ENCODE measurements around the gene CHN1.

CHN1 gene

DNA sequence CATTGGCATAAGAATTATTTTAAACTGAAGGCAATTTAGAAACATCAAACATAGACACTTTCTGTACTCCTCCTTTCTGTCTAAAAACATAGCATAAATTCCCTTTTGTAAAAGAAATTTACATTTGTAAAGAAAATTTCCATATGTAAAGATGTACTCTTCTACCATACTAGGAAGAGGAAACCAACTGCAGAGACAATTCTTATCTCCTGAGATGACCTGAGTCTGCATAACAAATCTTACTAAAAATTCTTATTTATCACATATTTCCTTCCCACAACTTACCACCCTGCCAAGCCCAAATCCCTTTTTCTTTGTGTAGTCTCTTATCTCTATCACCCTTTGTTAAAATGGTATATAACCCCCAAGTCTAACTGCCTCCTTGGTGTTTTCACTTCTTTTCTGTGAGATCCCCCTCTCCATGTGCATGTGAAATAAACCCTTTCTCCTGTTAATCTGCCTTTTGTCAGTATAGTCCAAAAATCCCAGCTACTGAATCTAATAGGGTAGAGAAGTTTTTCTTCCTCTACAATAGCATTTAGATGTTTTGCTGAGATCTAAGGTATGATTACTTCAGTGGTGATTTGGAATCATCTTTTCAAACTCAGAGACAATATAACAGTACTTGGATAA lies 81.0 kb downstream of the CHN1 start:
- DNase-seq (ENCODE audit: low spot score), result no peak

DNA sequence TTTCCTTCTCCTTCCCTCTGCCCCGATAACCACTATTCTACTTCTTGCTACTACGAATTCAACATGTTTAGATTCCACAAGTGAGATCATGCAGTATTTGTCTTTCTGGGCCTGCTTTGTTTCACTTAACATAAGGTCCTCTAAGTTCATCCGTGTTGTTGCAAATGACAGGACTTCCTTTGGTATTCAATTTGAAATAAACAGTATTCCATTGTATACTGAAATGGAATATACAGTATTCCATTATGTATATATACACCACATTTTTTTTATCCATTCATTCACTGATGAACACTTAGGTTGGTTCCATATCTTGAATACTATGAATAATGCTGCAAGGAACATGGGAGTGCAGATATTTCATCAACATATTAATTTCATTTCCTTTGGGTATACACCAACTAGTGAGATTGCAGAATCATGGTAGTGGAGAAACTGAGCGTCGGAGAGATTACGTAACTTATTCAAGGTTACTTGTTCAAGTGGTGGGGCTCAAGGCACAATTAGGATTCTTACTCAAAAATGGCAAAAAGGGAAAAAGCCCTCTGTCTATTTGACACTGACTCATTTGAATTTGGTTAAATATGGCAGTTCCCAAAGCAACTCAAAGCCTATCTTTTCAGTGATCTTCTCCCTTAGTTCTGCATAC lies 85.1 kb downstream of the CHN1 start:
- DNase-seq (ENCODE audit: low spot score), result no peak

DNA sequence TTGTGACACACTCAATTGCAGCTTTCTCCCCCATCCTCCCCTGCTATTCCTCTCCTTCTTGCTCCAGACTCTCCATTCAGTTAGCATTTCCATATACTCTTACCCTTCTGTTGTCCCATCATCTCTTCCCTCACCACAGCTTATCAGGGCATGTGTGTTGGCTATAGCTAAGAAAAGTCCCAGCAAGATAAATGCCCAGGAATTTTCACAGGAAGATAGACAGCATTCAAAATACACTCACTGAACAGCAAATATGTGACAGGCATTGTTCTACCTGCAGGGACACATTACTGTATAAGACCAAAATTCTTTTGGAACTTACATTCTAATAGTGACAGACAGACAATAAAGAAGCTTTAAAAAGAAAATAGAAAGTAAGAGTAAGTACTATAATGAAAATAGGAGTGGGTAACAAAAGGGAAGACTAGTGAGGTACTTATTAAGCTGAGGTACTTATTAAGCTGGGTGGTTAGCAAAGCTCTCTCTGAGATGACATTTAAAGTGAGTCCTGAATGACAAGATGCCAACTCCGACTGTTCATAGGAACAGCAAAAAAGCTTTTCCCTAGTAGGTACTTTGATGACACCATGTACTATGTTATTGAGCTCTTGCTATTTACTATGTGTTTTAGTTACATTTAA lies 86.2 kb downstream of the CHN1 start:
- DNase-seq (ENCODE audit: low spot score), result no peak

DNA sequence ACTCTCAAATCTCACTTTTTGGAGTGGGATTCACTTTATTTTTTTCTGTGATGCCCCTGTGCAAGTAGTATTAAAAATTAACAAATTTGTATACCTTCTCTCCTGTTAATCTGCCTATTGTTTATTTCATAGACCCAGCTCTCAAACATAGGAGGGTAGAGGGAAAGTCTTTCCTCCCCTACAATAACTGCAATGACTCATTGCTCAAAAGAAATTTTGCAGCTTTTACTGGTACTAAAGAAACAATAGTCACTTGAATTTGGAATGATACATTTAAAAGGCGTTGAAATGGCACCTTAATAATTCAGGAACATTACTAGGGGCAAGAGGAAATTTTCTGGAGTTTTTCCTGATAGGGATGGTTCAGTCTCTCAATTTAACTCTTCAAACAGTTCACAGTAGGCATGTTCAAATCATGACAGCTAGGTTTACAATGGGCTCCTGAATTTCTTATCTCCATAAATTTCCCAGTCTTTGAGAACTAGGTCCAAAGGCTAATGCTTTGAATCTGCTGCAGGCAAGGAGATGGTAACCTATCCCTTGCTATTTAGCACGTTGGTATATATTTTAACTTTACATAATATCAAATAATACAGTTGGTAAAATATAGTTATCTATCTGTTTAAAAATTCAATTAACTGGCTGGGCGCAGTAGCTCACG lies 88.8 kb downstream of the CHN1 start:
- DNase-seq (ENCODE audit: low spot score), result no peak

DNA sequence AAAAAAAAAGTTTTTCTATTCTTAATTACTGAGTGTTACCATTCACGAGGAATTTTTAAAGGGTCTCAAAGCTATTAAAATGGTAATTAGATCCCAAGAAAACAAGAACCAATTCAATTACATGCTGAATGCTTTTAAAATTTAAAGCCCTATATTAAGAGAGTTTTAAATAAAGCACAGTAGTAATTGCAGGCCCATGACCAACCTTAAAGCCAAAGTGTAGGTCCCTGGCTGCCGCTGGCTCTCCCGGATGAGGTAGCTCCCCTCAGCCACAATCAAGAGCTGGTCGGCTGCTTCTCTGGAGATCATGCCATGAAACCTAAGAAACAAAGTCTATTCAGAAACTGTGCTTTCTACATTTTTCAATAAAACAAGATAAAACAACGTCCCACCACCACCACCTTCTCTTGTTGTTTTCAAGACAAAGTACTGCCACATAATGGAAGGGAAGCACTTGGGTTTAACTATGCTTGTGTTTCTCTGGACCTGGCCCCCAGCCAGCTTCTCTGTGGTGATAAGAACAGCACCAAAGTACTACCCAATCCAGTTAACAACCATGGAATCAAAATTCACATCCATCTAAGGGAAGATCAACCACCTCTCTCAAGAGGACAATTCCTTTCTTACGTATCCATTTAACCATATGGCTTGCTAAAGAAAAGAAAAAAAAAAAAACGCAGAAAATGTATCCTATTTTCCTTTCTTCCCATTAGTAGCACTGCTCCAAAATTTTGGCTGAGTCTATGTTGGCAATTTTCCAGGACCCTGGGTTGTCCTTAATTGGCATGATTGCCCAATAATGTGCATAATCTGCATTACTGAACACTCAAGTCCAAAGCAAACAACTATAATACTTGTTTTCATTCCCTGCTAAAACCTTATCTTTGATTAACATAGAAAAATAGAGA lies 90.1 kb downstream of the CHN1 start:
- no peak for DNase-seq (ENCODE audit: low spot score)

DNA sequence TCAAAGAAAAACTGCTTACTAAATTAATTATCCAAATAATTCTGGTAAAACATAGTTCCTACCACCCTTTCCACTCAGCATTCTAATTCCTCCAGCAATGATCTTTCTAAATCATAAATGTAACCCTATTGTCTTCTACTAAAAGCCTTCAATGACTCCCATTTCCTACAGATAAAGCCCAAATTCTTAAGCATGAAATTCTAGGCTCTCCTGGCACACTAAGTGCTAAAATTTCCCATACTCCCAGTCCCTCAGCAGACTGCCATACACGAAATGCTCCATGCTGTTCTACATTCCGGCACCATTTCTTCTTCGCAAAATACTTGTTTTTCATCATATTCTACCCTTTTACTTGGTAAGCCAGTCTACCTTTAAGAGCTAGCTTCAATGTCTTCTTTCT lies 96.9 kb downstream of the CHN1 start:
- no peak for DNase-seq (ENCODE audit: low spot score)

DNA sequence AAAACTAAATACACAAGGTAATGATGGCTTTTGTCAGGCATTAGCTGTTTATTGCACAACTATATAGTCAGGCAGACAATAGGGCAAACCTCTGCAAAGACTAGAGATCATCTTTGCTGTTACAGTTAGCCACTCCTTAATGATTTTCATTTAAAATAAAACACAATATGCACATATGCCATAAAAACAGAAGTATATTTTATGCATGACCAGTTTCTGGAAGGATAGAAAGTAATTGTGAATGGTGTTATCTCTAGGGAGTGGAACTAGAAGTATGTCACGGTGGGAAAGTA lies 102.0 kb downstream of the CHN1 start:
- no peak for DNase-seq (ENCODE audit: low spot score)

DNA sequence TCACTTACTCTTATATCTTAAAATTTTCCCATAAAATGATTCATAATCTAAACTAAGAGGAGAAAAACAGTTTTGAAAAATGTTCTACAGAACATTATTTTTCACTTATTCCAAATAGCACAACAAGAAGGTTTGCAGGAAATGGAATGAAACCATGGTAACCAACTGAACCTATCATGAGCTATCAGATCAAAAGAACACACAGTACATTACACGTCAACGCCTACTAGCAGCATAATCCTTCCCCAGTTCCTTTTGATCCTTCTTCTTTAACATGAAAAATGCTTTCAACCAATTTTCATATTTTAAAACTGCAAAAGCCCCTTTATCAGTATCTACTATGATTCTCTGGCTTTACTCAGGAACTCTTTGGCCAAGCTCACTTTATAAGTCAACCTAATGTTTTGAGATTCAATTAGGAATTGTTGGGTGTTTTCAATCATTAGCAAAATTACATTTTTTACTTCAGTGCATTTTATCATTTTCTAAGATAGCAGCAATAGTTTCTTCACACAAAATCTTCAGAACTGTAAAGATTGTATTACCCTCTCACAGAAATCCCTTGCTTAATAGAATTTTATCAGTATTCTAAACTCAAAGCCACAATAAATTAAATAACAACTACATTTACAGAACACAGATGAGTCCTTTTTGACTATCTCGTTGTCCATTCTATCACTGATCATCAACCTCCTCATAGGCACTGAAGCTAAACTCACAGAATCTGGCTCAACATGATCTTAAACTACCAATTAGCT lies 102.5 kb downstream of the CHN1 start:
- no peak for DNase-seq (ENCODE audit: low spot score)

DNA sequence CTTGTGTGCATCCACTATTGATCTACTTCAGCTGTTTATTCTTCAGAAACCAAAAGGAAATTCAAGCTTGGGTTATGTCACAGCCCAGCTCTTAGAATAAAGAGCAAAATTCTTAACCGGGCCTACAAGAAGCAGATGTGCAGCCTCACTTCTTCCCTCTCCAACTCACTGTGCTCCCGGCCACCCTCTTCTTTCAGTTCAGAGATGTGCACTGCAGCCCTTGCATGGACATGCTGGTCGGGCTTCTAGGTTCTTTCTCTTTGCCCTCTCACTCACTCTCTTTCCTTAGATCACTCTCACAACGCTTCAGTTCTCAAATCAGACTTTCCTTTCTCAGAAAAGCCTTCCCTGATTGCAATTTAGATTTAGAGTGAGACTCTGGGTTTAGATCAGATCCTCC lies 104.1 kb downstream of the CHN1 start:
- DNase-seq (ENCODE audit: low spot score), result no peak

DNA sequence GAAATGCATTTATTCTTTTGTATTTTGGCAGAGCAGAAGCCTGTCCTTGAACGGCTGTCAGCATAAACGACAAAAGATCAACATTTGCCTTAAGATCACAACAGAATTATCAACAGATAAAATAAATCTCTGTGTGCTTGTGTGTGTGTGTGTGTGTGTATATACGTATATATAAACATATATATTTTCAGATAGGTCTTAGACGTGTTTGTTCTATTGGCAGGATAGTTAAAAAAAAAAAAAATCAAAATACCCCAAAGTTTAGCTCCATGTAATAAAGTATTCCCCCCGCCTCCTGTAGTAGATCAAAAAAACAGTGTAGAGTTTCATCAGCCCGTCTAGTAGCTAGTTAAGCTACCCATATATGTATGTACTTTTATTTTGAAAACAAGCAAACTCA lies 107.9 kb downstream of the CHN1 start:
- DNase-seq (ENCODE audit: low spot score), result no peak

DNA sequence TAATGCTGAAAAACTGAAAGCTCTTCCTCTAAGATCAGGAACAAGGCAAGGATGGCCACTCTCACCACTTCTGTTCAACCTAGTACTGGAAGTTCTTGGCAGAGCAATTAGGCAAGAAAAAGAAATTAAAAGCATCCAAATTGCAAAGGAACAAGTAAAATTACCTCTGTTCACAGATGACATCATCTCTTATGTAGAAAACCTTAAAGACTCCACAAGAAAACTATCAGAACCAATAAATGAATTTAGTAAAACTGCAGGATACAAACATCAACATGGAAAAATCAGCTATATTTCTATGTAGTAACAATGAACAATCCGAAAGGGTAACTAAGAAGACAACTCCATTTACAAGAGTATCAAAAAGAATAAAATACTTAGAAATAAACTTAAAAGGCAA lies 112.2 kb downstream of the CHN1 start:
- DNase-seq (ENCODE audit: low spot score), result no peak

DNA sequence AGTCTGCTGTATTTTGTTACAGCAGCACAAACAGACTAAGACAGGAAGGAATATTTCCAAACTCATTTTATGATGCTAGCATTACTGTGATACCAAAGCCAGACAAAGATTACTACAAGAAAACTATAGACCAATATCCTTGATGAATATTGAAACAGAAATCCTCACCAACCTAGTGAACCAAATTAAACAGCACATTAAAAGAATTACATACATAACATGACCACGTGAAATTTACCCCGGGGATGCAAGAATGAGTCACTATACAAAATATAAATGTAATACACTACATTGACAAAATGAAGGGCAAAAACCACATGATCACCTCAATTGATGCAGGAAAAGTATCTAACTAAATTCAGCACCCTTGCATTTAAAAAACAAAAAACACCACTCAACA lies 112.6 kb downstream of the CHN1 start:
- DNase-seq (ENCODE audit: low spot score), result no peak

DNA sequence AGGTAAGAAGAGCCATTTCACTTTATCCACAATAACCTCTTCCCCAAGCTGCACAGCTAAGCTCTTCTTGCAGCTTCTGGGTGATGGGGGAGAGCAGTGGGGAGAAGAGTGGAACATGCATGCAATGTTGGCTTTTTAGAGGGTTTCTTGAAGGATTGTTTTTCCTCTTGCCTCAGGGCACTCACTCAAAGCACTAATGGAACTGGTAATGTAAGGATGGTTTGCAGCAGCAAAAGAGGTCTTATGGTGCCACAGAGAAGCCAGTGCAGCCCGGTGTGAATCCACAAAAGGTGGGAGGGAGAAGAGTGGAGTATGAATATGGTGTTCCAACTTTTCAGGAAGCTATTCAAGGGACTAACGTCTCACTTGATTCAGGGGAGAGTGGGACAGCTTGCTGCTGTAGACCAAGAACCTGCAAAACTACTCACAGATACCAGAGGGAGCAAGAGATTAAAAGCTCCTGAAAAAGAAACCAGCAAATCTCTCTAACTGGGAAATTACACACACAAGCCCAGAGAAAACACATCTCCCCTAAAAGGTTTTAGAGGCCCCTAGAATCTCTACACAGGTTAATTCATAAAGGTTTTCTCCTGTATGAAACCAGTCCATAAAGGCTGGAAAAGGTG lies 116.4 kb downstream of the CHN1 start:
- no peak for DNase-seq (ENCODE audit: low spot score)

DNA sequence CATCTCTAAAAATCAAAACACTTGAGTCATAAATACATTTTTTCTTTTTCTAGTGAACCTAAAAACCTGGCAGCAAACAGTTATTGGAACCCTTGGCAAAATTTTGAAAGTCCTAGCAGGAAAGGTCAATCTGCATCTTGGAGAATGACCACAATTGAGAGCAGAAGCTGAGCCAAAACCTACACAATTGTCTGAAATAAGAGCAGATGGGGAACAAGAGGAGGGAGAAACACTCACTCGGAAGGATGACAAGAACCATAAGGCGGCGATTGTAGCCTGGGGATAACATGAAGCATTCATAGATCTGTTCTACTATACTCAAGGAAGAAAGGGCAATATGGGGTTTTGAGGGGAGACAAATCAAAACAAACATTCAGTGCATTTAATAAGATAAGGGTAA lies 117.0 kb downstream of the CHN1 start:
- DNase-seq (ENCODE audit: low spot score), result no peak

DNA sequence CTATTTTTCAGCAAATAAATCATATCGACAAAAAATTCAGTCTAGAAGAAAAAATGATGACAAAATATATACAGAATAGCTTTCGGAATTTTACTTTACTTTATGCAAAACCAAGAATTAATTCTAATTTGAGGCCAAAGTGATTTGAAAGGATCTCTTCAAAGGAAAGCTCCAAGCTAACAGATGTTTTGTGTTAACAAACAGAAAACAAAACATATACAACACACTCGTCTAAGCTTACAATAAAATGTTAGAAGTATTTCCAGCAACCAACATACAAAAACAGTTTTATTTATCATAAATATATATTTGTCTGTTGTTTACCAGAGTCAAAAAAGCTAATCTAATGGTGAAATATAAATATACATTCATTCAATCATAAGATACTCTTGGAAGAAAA lies 122.8 kb downstream of the CHN1 start:
- no peak for DNase-seq (ENCODE audit: low spot score)

DNA sequence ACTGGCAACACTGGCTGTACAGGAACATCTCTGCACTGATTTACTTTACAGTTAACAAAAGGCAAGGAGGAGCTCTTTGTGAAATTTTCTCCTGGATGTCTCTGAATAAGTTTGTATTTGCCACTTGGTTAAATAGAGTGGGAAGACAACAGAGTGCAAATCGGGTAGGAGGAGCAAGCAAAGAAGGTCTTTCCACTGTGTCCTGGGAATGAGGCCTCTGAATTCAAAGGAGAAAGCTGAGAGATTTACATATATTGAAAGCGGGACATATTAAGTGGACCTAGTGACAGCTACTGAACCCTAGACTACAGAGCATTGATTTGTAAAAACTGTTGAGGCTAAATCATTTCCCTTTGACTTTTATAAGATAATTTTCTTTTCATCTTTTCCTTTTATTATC lies 123.5 kb downstream of the CHN1 start:
- DNase-seq (ENCODE audit: low spot score), result no peak

DNA sequence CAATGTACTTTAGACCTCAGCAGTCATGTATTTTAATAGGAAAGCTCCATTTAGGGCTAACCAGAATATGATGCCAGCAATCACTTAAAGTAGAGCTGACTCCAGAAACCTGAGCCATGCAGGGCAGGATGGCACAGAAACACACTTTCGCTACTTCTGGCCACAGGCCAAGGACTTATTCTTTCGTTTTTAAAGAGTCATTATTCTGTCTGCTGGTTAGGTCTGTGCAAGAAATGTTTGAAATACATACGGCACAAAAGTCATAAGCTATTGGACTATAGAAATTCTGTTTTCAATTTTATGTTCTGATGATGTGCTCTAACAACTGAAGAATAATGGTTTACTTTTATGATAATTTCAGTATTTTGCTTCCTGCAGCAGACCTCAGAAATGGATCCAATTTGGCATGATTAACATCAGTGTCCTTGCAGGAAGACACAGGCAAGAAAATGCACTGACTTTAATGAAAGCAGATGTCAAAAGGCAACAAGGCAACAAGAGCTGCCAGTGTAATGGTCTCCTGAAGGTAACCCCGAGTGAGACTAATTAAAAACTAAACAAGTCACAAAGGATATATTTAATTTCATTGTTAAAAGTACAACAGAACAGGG lies 126.5 kb downstream of the CHN1 start:
- no peak for DNase-seq (ENCODE audit: low spot score)

DNA sequence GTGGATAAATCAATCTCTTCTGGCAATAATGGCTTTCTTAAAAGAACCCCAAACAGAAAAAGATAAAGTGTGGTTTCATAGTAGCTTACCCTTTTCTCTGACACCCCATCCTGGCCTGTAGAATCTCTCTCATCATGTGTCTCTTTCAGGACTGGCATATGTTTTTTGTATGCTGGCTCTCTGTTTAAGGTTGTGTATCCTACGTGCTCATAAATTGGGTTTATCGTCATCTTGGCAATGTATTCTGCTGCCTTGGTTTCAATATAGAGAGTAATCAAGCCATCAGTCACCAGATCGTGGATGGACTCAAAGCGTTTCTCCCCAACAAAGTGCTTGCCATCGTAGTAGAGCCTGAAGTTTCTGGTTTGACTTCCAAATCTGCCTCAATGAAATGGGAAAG lies 127.4 kb downstream of the CHN1 start:
- no peak for DNase-seq (ENCODE audit: low spot score)

DNA sequence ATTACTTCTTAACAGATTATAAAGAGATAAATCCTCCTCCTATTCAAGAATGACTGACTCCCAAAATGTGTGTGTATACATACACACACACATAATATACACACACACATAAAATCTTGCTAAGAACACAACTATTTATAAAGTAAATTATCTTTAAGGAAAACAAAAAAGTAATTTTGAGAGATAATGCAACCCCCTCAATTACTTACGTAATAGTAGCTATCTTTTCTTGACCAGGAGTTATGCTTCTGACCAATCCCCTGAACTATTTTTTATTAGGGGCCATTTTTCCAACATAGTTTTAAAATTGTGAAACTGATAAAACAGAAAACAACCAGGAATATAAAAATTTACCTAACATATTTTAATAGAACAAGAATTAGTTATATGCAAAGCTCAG lies 127.9 kb downstream of the CHN1 start:
- no peak for DNase-seq (ENCODE audit: low spot score)

DNA sequence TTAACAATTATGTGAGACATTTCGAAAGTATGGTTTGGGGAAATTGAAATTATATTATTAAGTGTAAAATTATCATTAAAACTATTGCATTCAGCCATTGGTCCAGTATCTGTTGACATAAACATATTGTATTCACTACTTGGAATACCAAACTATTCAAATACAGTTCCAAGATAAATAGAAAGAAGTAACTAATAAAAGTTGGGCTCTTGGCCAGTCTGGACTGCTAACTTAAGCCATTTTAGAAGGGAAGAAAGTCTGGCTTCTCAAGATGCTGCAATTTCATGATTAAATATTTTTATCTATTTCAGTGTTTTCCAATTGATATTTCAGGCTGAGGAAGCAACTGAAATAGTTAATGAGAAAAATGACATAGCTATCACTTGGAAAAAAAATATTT lies 131.1 kb downstream of the CHN1 start:
- no peak for DNase-seq (ENCODE audit: low spot score)

DNA sequence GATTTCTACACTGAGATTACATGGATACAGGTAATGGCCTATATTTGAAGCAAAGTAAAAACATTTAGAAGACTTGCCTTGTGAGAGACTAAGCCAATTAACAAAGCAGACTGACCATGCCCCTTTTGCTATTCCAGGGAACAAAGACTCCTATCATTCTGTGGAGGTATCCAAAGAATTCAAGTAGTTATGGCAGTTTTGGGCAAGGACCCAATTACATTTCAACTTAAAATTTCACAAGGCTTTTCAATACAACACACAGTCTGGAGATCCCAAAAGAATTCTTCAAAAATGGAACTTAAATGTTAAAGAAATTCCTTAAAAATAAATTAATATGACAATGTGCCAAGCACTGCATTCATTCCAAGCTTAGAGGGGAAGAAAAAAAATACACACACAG lies 131.7 kb downstream of the CHN1 start:
- DNase-seq (ENCODE audit: low spot score), result no peak

Data from germinal center (tissue), 1 donor.